ENCODE measurements around the gene METTL23.
"Not testable (repeated sequence)": the region's sequence is repeated elsewhere in the genome, so short reads cannot be mapped to it uniquely, and the experiment has no call there.

The METTL23 gene

DNA sequence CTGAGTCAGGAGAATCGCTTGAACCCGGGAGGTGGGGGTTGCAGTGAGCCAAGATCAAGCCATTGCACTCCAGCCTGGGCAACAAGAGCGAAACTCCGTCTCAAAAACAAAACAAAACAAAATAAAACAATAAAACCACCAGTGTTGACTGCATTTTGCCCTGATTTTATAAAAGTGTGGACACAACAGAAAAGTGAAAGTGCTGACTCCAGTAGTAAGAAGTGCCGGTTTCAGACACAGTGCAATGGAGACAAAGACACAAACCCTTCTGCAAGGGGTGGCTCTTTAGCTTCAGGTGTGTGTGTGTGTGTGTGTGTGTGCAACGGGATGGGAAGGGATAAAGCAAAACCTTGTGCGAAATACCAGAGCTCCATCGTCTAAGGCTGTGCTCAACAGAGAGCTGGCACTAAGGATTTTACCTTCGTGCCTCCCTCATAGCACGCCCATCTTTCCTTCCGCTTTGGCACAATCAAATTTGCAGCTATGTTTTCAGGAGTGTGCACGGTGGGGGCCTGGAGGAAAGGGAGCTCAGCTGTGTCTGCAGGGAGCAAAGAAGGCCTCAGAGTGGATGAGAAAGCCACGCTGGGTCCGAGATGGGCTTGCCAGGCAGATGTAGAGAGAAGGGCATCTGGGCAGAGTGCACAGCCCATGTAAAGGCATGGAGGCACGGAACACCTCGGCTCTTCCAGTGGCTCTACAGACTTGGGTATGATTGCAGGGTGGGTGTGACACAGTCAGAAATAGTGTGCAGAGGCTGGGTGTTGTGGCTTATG, 31.4 kb upstream of the METTL23 start:
- no peak for DNase-seq (ENCODE audit: low read depth)

DNA sequence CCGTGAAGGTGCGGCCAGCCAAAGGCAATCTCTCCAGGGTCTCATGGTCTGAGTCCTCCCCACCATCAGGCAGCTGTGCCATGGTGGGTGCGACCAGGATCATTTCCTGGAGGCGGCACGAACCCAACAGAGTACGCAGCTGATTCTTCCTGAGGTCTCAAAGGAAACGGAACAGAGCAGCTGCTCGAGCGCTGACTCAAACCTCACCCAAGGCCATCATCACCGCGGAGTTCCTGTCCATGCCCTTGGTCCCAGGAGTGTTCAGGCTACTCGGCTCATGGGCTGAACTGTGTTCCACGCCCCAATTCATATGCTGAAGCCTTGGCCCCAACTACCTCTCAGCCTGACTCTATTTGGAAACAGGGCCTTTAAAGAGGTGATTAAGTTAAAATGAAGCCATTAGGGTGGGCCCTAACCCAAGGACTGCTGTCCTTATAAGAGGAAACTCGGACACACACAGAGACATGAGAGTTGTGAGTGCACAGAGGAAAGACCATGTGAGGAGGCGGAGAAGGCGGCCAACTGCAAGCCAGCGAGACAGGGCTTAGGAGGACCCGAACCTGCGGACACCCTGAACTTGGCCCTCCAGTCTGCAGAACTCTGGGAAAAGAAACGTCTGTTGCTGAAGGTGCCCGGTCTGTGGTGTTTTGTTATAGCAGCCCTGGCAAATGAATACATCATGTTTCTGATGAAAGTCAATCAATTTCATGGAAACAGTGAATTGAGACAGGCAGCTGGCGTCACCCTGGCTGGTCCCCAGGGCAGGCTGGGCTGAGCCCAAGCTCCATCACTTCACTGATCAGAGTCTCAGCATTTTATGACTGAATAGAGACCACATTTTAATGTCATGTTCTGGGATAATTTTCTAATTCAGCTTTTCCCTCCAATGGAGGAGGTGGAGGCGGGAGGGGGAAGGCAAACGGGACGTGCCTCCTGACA, 29.6 kb upstream of the METTL23 start:
- DNase-seq (ENCODE audit: low read depth): peak; percentile 89

DNA sequence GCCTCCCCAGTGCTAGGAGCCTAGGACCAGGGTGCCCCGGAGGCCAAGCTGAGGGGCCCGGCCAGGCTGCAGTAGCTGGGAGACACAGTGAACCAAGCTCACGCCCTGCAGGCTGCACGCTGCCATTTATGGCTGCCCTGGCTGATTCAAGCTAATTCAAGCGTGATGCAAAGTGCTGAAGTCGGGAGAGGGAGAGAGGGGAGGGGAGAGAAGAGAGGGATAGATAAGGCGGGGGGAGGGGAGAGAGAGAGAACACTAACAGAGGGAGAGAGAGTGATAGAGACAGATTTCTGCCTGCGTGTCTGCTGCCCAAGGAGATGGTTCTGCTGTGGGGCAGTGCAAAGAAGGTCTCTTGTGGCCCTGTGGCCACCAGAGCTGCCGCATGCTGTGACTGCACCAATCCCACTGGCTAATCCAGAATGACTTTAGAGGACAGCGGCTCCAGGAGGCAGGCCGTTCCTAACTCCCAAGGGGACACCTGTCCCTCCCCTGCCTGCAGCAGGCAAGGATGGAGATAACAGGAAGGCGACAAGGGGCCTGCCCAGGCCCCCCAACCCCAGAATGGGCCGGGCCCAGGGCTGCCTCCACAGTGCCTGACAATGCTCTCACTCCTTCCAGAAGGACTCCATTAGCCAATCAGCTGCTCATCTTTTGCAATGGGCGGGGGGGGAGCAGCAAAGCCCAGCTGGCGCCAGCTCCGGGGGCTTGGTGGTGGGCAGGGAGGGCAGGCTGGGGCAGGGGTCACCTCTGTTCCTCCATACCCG, 28.8 kb upstream of the METTL23 start:
- peak; percentile 63 for DNase-seq (ENCODE audit: low read depth)

DNA sequence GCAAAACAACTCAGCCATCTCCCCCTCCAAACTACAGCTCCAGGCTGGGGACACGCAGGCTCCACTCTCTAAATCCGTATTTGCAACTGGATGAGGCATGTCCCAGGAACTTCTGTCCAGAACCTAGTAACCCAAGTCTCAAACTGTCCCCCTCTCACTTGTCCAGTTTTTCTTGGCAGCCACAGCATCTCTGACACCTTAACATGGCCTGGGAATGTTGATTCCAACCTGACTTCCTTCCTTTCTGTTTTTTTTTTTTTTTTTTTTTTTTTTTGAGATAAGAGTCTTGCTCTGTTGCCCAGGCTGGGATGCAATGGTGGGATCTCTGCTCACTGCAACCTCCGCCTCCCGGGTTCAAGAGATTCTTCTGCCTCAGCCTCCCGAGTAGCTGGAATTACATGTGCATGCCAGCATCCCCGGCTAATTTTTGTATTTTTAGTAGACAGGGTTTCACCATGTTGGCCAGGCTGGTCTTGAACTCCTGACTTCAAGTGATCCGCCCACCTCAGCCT, 28.1 kb upstream of the METTL23 start:
- DNase-seq (ENCODE audit: low read depth): not testable (repeated sequence)

DNA sequence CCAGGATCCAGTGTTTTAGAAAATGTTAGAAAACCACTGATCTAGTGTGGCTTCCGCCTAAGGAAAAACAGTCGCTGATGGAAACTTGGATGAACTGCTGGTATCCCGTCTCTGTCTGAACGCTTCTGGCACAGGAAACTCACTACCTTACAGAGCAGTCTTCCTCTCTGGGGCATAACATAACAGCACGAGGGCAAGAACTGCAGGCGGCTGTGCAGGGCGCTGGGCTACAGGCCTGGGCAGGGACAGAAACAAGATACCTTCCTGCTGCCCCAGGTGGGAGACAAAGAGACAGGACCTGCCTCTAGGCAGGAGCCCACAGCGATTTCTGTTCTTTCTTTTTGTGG, 26.4 kb upstream of the METTL23 start:
- DNase-seq (ENCODE audit: low read depth): no peak

DNA sequence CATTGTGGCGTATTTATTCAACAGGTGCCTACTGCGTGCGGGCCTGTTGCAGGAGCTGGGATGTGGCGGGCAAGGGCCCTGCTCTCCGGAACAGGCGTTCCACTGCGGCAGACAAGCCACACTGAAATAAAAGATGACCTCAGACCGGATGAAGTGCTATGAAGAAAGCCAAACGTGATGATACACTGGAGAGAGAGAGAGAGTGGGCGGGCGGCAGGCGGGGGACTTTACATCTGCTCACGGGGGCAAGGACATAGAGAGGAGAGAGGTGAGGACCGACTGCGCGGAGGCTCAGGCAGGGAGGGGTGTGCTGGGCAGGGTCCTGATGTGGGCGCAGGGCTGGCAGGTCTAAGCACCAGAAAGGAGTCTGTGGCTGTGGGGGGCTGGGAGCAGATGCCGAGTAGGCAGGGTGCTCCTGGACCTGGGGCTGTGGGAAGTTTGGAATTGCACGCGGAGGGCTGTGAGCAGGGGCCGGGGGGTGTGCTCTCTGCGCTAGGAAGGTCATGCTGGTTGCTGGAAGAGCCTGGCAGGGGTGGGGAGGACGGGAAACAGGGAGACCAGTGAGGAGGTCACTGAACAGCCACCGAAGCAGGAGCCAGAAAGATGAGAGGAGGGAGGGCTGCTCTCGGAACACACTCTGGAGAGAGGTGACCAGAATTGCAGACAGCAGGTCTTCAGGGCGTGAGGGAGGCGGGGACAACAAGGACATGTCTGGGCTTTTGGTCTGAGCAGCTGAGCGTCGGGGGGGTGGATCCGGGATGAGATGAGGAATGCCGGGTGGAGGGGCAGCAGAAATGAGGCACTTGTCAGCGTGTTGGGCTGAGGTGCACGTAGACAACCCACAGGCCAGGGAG, 25.8 kb upstream of the METTL23 start:
- DNase-seq (ENCODE audit: low read depth): peak; percentile 92

DNA sequence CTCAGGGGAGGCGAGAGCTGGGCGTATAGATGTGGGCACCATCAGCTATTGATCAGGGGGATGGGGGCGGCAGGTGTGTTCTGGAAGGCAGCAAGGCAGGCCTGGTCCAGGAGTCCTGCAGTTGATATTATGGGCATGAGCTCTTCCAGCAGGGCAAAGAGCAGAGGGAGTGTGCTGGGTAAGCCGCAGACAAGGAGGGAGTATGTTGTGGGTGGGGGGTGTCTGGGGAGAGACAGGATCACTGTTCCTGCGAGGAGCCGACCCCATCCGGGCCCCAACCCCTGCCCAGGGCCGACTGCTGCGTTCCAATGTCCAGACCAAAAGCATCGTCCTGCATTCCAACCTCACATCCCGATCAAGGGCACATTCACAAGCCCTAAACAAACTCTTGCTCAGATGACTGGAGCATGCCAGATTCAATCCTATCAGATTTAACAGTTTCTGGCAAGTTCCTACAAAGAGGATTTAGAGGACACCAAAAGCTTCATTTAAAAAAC, 25.1 kb upstream of the METTL23 start:
- no peak for DNase-seq (ENCODE audit: low read depth)

DNA sequence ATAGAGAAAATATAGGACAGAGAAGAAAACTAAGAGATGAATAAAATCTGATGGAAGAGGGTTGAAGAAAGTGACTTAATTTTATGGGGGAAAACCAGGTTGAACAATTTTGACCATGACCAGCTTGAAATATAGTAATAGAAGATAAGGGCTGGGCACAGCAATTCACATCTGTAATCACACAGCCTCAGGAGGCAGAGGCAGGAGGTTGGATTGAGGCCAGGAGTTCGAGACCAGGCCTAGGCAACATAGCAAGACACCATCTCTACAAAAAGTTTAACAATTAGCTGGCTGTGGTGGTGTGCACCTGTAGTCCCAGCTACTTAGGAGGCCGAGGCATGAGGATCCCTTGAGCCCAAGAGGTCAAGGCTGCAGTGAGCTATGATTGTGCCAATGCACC, 24.6 kb upstream of the METTL23 start:
- DNase-seq (ENCODE audit: low read depth): no peak

DNA sequence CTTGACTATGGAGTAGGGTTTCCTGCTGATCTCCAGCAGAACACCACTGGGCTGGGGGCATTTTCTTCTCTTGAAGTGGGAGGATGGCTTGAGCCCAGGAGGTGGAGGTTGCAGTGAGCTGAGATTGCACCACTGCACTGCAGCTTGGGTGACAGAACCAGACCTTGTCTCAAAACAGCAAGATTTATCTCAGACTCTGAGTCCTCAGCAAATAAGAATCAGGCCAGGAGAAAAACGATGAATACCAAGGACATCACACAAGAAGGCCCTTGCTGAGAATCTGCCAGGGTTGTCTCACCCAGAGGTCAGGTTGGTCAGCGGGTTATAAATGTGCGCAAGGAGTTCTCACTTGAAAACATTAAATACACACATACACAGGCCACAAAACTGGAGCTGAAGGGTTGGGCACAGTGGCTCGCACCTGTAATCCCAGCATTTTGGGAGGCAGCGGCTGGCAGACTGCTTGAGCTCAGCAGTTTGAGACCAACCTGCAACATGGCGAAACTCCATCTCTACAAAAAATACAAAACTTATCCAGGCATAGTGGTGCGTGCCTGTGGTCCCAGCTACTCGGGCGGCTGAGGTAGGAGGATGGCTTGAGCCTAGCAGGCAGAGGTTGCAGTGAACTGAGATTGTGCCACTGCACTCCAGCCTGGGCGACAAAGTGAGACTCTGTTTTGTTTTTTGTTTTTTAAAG, 23.6 kb upstream of the METTL23 start:
- DNase-seq (ENCODE audit: low read depth): no peak

DNA sequence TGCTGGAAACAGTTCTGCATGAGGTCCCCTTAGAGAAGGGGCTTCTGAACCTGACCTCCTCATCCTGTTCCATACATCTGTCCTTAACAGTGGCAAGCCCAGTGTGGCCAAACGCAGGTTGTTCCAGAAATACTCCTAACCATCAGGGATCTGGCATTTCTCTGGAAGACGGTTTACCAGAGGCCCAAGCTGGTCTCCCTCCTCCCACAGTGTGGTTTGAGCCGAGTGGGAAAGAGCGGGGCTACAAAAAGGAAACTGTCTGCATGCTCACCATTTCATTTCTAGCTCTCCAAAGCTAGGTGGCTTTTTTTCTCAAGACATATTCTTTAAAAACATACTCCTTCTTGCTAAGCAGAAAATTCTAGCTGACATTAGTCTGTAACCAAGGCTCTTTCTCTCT, 21.8 kb upstream of the METTL23 start:
- no peak for DNase-seq (ENCODE audit: low read depth)

DNA sequence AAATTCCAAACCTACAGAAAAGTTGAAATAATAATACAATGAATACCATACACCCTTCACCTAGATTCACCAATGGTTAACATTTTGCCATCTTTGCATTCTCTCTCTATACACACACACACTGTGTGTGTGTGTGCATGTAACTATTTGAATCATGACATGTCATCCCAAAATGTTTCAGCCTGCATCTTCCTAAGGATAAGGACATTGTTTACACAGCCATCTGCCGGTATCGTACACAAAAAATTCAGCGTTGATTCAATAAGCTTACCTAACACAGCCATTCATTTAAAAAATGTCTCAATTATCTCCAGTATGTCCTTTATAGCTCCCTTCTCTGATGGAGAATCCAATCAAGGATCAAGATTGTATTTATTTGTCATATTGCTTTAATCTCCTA, 19.8 kb upstream of the METTL23 start:
- DNase-seq (ENCODE audit: low read depth): no peak

DNA sequence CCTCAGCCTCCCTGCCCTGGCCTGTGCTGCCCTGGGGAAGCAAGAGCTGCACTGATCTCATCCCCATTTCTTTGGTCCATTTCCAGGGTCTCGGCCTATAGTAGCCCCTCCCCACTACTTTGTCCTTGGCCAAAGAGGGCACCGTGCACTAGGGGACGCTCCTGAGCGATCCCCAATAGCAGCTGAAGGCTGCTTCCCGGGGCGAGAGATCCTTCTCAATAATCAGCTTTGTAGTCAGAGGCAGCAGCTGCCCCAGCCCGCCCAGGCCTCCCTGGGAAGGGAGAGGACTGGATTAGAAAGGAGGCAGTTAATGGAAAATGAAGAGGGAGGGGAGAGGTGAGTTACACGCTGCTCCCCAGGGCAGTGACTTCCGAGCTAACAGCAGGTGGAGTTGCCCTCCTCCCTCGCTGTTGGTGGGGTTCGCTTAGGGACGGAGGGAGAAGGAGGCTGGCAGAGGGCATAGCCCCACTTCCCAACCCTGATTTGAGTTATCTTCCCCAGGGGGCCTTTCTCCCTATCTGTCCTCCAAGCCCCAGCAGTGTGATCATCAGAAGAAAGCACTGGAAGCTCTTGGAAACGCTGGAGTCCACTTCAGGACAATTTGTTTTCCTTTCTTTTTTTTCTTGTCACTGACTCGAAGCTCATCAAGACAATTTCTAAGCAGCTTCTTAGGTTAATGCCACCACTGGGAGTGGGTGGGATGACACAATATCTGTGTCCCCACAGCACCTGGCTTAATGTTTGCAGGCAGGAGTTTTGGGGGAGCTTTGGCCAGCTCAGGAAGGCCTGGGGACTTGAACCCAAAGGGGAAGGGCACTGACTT, 18.4 kb upstream of the METTL23 start:
- no peak for DNase-seq (ENCODE audit: low read depth)

DNA sequence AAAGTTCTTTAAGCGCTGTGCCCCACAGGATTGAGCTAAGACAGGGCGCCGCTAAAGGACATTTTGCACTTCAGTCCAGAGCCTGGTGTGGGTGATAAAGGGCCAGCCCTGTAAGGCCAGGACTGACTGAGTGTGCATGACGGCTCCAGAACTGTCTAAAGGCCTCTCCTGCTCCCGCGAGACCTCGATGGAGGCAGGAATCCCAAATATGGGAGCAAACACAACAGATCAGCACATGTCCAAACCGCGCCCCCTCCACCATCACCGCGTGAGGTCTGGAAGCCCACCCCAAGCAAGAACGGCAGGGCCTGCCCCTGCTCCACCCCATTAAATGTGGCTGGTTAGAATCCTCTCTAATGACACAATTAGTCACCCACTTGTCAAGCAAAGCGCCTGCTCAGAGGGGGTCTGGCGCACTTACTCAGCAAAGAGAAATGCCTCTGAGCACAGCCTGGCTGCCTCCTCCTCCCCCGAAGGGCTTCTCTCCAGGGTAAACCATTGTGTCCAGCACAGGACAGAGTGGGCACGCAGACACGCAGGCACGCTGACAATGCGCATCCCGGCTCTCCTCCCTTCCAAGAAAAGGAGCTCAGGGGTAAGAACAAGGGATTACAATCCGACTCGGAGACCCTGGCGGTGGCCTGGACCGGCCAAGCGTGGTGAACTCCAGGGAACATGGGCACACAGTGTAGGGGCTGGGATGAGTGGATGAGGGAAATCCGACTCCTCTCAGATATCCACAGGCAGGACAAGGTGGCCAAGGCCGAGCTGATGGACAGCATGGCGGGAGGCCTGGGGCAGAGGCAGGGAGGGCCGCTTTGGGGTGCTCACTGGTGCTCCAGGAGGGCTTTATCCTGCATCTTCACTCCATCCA, 17.3 kb upstream of the METTL23 start:
- DNase-seq (ENCODE audit: low read depth): peak; percentile 97

DNA sequence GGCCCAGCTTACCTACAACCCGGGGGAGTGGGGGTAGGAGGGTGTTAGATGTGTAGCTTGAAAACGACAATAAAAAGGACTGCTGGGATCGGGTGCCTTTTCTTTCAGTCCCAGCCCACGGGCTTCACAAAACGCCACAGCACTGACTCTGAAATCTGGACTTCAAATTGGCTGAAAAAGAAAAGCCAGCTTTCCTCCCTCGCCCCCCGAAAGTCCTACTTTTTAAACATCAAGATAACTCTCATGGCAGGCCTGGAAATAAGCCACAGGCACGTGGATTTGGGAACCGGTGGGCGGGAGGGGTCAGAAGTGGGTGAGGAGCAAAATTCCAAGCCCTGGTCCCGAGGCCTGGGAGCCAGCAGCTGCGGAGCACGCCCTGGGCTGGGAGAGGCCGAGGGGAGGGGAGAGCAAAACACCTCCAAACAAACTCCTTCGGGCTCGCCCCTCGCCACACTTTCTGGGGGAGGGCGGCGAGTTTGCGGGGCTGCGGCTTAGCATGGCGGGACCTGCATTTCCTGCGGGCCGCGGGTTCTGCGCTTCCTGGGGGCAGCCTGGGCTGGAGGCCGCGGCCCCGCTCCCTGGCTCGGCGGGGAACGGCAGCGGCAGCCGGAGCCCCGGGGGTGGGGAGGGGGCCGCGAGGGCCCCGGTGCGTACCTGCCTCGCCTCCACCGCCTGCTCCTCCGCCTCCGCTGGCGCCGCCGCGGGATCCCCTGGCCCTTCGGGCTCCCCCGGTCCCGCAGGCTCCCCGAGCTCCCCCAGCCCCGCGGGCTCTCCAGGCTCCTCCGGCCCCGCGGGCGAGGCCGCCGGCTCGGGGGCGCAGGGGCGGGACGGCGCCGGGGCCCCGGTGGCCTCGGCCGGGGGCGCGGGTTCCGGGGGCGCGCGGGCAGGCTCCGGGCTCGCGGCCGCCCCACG, 16.4 kb upstream of the METTL23 start:
- DNase-seq (ENCODE audit: low read depth): not testable (repeated sequence)

DNA sequence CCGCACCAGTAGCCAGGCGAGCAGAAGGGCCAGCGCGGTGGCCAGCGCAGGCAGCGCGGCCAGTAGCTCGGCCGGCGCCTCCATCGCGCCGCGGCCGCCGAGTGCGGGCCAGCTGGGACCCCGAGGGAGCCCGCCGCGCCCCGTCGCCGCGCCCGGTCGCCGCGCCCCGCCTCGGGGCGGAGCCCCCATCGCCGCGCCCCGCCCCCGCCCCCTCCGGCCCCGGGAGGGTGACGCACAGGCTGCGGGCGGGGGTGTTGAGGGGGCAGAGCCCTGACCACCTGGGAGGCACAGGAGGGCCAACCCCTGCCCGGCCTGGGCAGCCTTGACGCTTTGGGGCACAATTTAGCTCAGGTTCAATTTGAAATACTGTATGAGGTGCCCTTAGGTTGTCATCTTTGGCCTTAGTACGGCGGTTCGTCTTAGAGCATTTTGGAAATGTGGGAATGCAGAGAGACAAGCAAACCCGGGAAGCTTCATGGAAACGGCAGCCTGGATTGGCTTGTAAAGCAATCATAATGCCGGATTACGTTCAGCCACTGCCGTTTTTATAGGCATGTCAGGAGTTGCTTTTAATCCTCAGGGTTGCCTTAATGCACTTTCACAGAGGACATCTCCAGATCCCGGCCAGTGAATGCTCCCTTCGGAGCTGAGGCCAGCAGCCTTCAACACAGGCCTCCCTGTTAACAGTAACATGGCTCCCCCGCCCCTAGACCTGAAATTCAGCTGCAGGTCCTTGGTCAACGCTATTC, 15.6 kb upstream of the METTL23 start, which contains the start of gene MXRA7:
Gene MXRA7 (minus strand): TSS at position 103 of the 749 bp plus-strand sequence. CDS start 19 bp downstream, at position 84.
- peak; percentile 69 for DNase-seq (ENCODE audit: low read depth)

DNA sequence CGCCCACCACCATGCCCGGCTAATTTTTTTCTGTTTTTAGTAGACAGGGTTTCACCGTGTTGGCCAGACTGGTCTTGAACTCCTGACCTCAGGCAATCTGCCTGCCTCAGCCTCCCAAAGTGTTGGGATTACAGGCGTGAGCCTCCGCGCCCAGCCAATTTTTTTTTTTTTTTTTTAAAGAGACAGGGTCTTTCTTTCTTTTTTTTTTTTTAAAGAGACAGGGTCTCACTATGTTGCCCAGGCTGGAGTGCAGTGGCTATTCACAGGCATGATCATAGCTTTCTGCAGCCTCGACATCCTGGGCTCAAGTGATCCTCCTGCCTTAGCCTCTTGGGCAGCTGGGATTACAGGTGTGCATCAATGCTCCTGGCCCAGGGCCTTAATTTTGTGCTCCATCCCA, 14.3 kb upstream of the METTL23 start:
- not testable (repeated sequence) for DNase-seq (ENCODE audit: low read depth)

DNA sequence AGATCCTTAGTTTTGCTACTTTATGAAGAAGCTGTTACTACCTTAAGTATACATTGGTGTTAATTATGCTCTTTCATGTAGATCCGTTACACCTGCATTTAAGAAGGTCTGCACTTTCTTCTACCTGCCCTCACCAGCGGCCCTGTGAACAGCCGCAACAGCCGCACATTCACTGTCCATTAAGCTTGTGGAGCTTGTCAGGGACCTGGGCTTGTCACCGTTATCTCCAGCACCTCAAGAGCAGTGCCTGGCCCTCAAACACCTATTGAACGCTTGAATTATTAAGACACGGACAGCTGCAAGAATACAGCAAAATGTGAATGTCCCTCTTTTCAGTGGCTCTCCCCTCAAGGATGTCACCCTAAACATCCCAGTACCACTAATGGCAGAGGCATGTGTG, 12.9 kb upstream of the METTL23 start:
- DNase-seq (ENCODE audit: low read depth): no peak

All from iris pigment epithelial cell (primary cell).